IMR-90 (cell line): ENCODE data around the gene PPP3CA. TPM values are rescaled to one million over a fixed set of nuclear protein-coding genes. Genes with fewer than 3 reads are reported as not detected.

ENCODE experiments used
- ATAC-seq: fragments of 200-7000 bp; cut with Tn5 transposase; 2 replicates; pipeline ENCODE4 v1.9.1; 2020; ENCODE audit warnings: low read depth, mild to moderate bottlenecking, moderate library complexity
- BruUV-seq: library from RNA; stranded (reverse); fragments of 400-500 nt; replicated peaks from 2 replicates; lab custom pipeline; 2021; lab: Mats Ljungman, UMichigan
- CTCF ChIA-PET: fragments of 300-600 bp; formaldehyde crosslinking; extraction: SDS; loops from one replicate; lab custom pipeline; 2021; ENCODE audit warnings: antibody characterized with exemption; lab: Yijun Ruan, JAX
- POLR2A ChIA-PET: fragments of 300-600 bp; sonication (Branson Sonifier 250); formaldehyde crosslinking; loops from one replicate; lab custom pipeline; 2022; ENCODE audit warnings: antibody characterized with exemption; ENCODE audit not compliant: unreplicated experiment; lab: Charles Lee
- DNase-seq: peaks from one replicate; pipeline ENCODE4 v3.0.0; 2013
- H2AFZ ChIP-seq: replicated peaks from 2 replicates; pipeline ENCODE3; 2013; ENCODE audit warnings: low read length, mild to moderate bottlenecking; ENCODE audit not compliant: poor library complexity
- H2AK5ac ChIP-seq: 2 replicates; pipeline ENCODE4 v1.6.1; 2013; ENCODE audit warnings: low read depth, low read length, inconsistent platforms
- H2AK9ac ChIP-seq: replicated peaks from 2 replicates; pipeline ENCODE3; 2013; ENCODE audit warnings: mild to moderate bottlenecking, low read depth, low read length, moderate library complexity; ENCODE audit not compliant: poor library complexity
- H2BK120ac ChIP-seq: 2 replicates; pipeline ENCODE4 v1.6.1; 2013; ENCODE audit warnings: low read depth, low read length, inconsistent platforms
- H2BK15ac ChIP-seq: 3 replicates; pipeline ENCODE4 v1.6.1; 2013; ENCODE audit warnings: low read depth, low read length, inconsistent platforms
- H2BK20ac ChIP-seq: 2 replicates; pipeline ENCODE4 v1.6.1; 2013; ENCODE audit warnings: low read depth, mild to moderate bottlenecking, inconsistent platforms, low read length, moderate library complexity
- H2BK5ac ChIP-seq: 2 replicates; pipeline ENCODE4 v1.6.1; 2013; ENCODE audit warnings: mild to moderate bottlenecking, low read depth, low read length, inconsistent platforms; ENCODE audit not compliant: poor library complexity, severe bottlenecking
- H3K14ac ChIP-seq: replicated peaks from 2 replicates; pipeline ENCODE4 v1.6.1; 2013; ENCODE audit warnings: low read depth, low read length, inconsistent platforms
- H3K18ac ChIP-seq: 2 replicates; pipeline ENCODE4 v1.6.1; 2013; ENCODE audit warnings: low read depth, low read length, control low read depth
- H3K23ac ChIP-seq: 2 replicates; pipeline ENCODE4 v1.6.1; 2013; ENCODE audit warnings: low read depth, low read length, inconsistent platforms
- H3K27ac ChIP-seq: 2 replicates; pipeline ENCODE4 v1.5.1; 2013; ENCODE audit warnings: mild to moderate bottlenecking, control low read depth, low read length; ENCODE audit not compliant: insufficient read depth
- H3K27me3 ChIP-seq: 2 replicates; pipeline ENCODE4 v1.6.1; 2013; ENCODE audit warnings: low read length; ENCODE audit not compliant: control insufficient read depth, insufficient read depth
- H3K36me3 ChIP-seq: 2 replicates; pipeline ENCODE4 v1.6.1; 2013; ENCODE audit warnings: low read length, mixed read lengths; ENCODE audit not compliant: control insufficient read depth, insufficient read depth
- H3K4ac ChIP-seq: 2 replicates; pipeline ENCODE4 v1.6.1; 2013; ENCODE audit warnings: low read depth, low read length, inconsistent platforms
- H3K4me1 ChIP-seq: 2 replicates; pipeline ENCODE4 v1.6.1; 2013; ENCODE audit warnings: low read length, mixed read lengths; ENCODE audit not compliant: control insufficient read depth, insufficient read depth
- H3K4me2 ChIP-seq: 2 replicates; pipeline ENCODE4 v1.6.1; 2013; ENCODE audit warnings: low read depth, mild to moderate bottlenecking, control low read depth, low read length, moderate library complexity
- H3K4me3 ChIP-seq: 2 replicates; pipeline ENCODE4 v1.5.1; 2013; ENCODE audit warnings: low read depth, mild to moderate bottlenecking, control low read depth, low read length, moderate library complexity; ENCODE audit not compliant: insufficient read depth
- H3K56ac ChIP-seq: 2 replicates; pipeline ENCODE4 v1.6.1; 2013; ENCODE audit warnings: low read length, inconsistent platforms; ENCODE audit not compliant: insufficient read depth; ENCODE audit errors: extremely low read depth
- H3K79me1 ChIP-seq, 2 experiments: 2 replicates each; pipeline ENCODE4 v1.6.1; 2013; ENCODE audit warnings: low read length in 2 of 2, inconsistent platforms in 1 of 2, low read depth in 1 of 2
- H3K9ac ChIP-seq: 2 replicates; pipeline ENCODE4 v1.6.1; 2013; ENCODE audit warnings: low read depth, low read length, control low read depth
- H3K9me1 ChIP-seq: 2 replicates; pipeline ENCODE4 v1.6.1; 2013; ENCODE audit warnings: low read length, inconsistent platforms; ENCODE audit not compliant: insufficient read depth
- H3K9me3 ChIP-seq: 2 replicates; pipeline ENCODE4 v1.6.1; 2013; ENCODE audit warnings: low read length; ENCODE audit not compliant: control insufficient read depth, insufficient read depth
- H4K20me1 ChIP-seq: 2 replicates; pipeline ENCODE4 v1.6.1; 2013; ENCODE audit warnings: low read length, inconsistent platforms; ENCODE audit not compliant: insufficient read depth
- H4K5ac ChIP-seq: 2 replicates; pipeline ENCODE4 v1.6.1; 2013; ENCODE audit warnings: mild to moderate bottlenecking, low read depth, low read length, control low read depth
- H4K8ac ChIP-seq, 2 experiments: 2 replicates each; pipeline ENCODE4 v1.6.1; 2013; ENCODE audit warnings: low read depth in 2 of 2, low read length in 2 of 2, control low read depth in 1 of 2, inconsistent platforms in 1 of 2
- H4K91ac ChIP-seq: 2 replicates; pipeline ENCODE4 v1.6.1; 2013; ENCODE audit warnings: low read depth, low read length, inconsistent platforms; ENCODE audit not compliant: insufficient read depth
- WGBS, 2 experiments: methylation state at CpG; one replicate each; pipeline versions ENCODE4 v1.1.5 to v1.1.7; 2013; ENCODE audit warnings: missing lambda C conversion rate in 2 of 2; ENCODE audit not compliant: insufficient read length in 1 of 2; ENCODE audit errors: extremely low coverage in 2 of 2; 5-methylcytosine and 5-hydroxymethylcytosine counted together
- dilution Hi-C: fragments of 300-500 bp; cut with HindIII; formaldehyde crosslinking; loops from one replicate; pipeline ENCODE4 v1.14.3; 2018; ENCODE audit warnings: low sequenced_read_pairs; ENCODE audit not compliant: unreplicated experiment
- in situ Hi-C: fragments of 300-500 bp; cut with MboI; formaldehyde crosslinking; loops from 3 replicates; pipeline ENCODE4 v1.14.3; 2019; ENCODE audit warnings: low sequenced_read_pairs, inconsistent platforms, mixed read lengths
- intact Hi-C: fragments of 100-400 bp; cut with micrococcal nuclease; formaldehyde crosslinking; loops from 2 replicates; pipeline ENCODE4 v1.10.0; 2022
- polyA plus RNA-seq, 3 experiments: library from polyadenylated mRNA; depleted of rRNA; stranded (reverse); fragments of >200 nt; gene quantifications; 2 replicates each; pipeline ENCODE4 v1.2.3, GENCODE V29; 2012; ENCODE audit warnings: low replicate concordance in 1 of 3
- total RNA-seq: library from RNA; depleted of rRNA; stranded (reverse); fragments of >200 nt; gene quantifications from 2 replicates; pipeline ENCODE4 v1.2.3, GENCODE V29; 2012
- TF ChIP-seq, protein P1 (sequence below): fragments of 150-350 bp; IDR thresholded peaks from 2 replicates; pipeline ENCODE4 v1.6.1; 2016; ENCODE audit warnings: low read depth, mild to moderate bottlenecking, low read length, moderate library complexity, borderline replicate concordance

The PPP3CA gene
- total and polyA plus RNA-seq, 2 of the 4 experiments (the other 2 are of a cell fraction), result 14.5 to 48.6 TPM

DNA sequence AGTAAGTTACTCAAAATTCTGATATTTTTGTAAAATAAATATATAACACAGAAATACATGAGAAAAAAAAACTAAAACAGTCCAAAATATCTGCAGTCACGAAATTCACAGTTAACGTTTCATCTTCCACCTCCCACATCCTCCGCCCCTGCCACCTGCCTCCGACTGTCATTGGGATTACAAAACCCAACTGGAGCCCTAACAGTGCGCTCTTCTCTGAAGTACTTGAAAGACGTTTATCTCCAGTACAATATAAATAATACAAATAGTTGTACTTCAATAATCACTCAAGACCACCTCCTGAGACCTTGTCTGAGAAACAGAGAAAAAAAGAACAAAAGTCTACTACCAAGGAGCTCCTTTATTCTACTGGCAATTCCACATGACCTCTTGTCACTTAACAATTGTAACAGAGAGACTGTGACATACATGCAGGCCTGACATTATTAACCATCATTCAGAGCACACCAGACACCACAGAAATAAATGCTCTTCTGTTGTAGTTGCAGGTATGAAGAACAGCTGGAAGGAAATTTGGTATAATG is 280.6 kb downstream of the PPP3CA start:
- no peak overlapping the region for H3K4ac ChIP-seq
- DNase-seq (no peak), ATAC-seq (no peak)
- H2BK15ac ChIP-seq, result no peak overlapping the region
- no peak overlapping the region for H3K23ac ChIP-seq
- no peaks in the 10 kb centered on the region for H4K20me1 ChIP-seq
- H2BK20ac ChIP-seq, result no peak overlapping the region
- intact Hi-C loops (no loop called here), dilution Hi-C loops (no loop called here), in situ Hi-C loops (no loop called here)
- no peaks in the 10 kb centered on the region for H3K9me1 ChIP-seq
- no peak overlapping the region for H3K14ac ChIP-seq
- H2AFZ ChIP-seq, result no peak overlapping the region
- no peak overlapping the region for H2BK120ac ChIP-seq
- no peak overlapping the region for H2AK5ac ChIP-seq
- no peak overlapping the region for H4K91ac ChIP-seq
- peaks cover 2% of the 10 kb centered on the region; the same call in 1 of the 2 replicates for H3K36me3 ChIP-seq
- no peak overlapping the region for H3K9ac ChIP-seq
- no peak overlapping the region for H3K4me3 ChIP-seq
- ChIA-PET POLR2A (no interaction called here), CTCF (no interaction called here)
- H3K79me1 ChIP-seq, result no peaks in the 10 kb centered on the region
- no CpG with 5 or more reads among the region's 6 CpGs for WGBS, 2 experiments
- TF ChIP-seq, protein P1, sequence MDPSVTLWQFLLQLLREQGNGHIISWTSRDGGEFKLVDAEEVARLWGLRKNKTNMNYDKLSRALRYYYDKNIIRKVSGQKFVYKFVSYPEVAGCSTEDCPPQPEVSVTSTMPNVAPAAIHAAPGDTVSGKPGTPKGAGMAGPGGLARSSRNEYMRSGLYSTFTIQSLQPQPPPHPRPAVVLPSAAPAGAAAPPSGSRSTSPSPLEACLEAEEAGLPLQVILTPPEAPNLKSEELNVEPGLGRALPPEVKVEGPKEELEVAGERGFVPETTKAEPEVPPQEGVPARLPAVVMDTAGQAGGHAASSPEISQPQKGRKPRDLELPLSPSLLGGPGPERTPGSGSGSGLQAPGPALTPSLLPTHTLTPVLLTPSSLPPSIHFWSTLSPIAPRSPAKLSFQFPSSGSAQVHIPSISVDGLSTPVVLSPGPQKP, result no peak
- H3K4me2 ChIP-seq, result no peak overlapping the region
- no peak overlapping the region for H3K18ac ChIP-seq
- H4K5ac ChIP-seq, result no peak overlapping the region
- no peaks in the 10 kb centered on the region for H3K9me3 ChIP-seq
- H3K27ac ChIP-seq, result no peak overlapping the region
- H3K56ac ChIP-seq, result no peak overlapping the region
- H4K8ac ChIP-seq, result no peak overlapping the region
- peaks cover 3% of the 10 kb centered on the region; the same call in 1 of the 2 replicates for H3K4me1 ChIP-seq
- BruUV-seq, result no TSS peak
- H3K27me3 ChIP-seq, result no peaks in the 10 kb centered on the region
- H2AK9ac ChIP-seq, result no peak overlapping the region
- H2BK5ac ChIP-seq, result no peak overlapping the region
